ENCODE measurements around the gene XYLT1.

The XYLT1 gene

GRCh38 chr16:17304106-17304490 lies 166.7 kb downstream of the XYLT1 start:
- Histone ChIP-seq H3K27me3 (ENCODE audit: insufficient read depth, low read depth, severe bottlenecking) (no peaks in the 10 kb centered on the region), H3K4me3 (ENCODE audit: low read depth, low read length) (no peak overlapping the region), H3K27ac (no peak overlapping the region), H3K9me3 (ENCODE audit: severe bottlenecking) (no peaks in the 10 kb centered on the region), H3K36me3 (no peaks in the 10 kb centered on the region)
- no peak for DNase-seq
- no peak for TF ChIP-seq CTCF (IDR thresholded peaks at IDR 0.05; ENCODE audit: low read depth, low read length)

- no peak for TF ChIP-seq CTCF (IDR thresholded peaks at IDR 0.05; ENCODE audit: low read depth, low read length)
- DNase-seq = no peak
Observed at GRCh38 chr16:17303101-17303500, 167.7 kb downstream of the XYLT1 start.

GRCh38 chr16:17302620-17303019 lies 168.1 kb downstream of the XYLT1 start:
- no peaks in the 10 kb centered on the region for H3K27me3 ChIP-seq (ENCODE audit: insufficient read depth, low read depth, severe bottlenecking)
- no peaks in the 10 kb centered on the region for H3K9me3 ChIP-seq (ENCODE audit: severe bottlenecking)
- H3K36me3 ChIP-seq = no peaks in the 10 kb centered on the region
- H3K27ac ChIP-seq = no peak overlapping the region
- DNase-seq = no peak
- no peak overlapping the region for H3K4me3 ChIP-seq (ENCODE audit: low read depth, low read length)
- TF ChIP-seq CTCF (IDR thresholded peaks at IDR 0.05; ENCODE audit: low read depth, low read length) = no peak

More at GRCh38 chr16:17303101-17303500, 167.7 kb downstream of the XYLT1 start:
- no peaks in the 10 kb centered on the region for H3K9me3 ChIP-seq (ENCODE audit: severe bottlenecking)
- H3K27me3 ChIP-seq (ENCODE audit: insufficient read depth, low read depth, severe bottlenecking) = no peaks in the 10 kb centered on the region
- no peak overlapping the region for H3K4me3 ChIP-seq (ENCODE audit: low read depth, low read length)
- H3K27ac ChIP-seq = no peak overlapping the region
- no peaks in the 10 kb centered on the region for H3K36me3 ChIP-seq

- Histone ChIP-seq H3K27me3 (ENCODE audit: insufficient read depth, low read depth, severe bottlenecking) (no peaks in the 10 kb centered on the region), H3K4me3 (ENCODE audit: low read depth, low read length) (no peak overlapping the region), H3K36me3 (no peaks in the 10 kb centered on the region), H3K9me3 (ENCODE audit: severe bottlenecking) (no peaks in the 10 kb centered on the region), H3K27ac (no peak overlapping the region)
- no peak for TF ChIP-seq CTCF (IDR thresholded peaks at IDR 0.05; ENCODE audit: low read depth, low read length)
- DNase-seq = no peak
Observed at GRCh38 chr16:17302214-17302613, 168.5 kb downstream of the XYLT1 start.

- H3K27ac ChIP-seq = no peak overlapping the region
- no peak for TF ChIP-seq CTCF (IDR thresholded peaks at IDR 0.05; ENCODE audit: low read depth, low read length)
- no peak for DNase-seq
Observed at GRCh38 chr16:17301593-17302135, 169.1 kb downstream of the XYLT1 start.

GRCh38 chr16:17301184-17301583 lies 169.6 kb downstream of the XYLT1 start:
- Histone ChIP-seq H3K4me3 (ENCODE audit: low read depth, low read length) (no peak overlapping the region), H3K36me3 (no peaks in the 10 kb centered on the region), H3K9me3 (ENCODE audit: severe bottlenecking) (no peaks in the 10 kb centered on the region), H3K27ac (no peak overlapping the region), H3K27me3 (ENCODE audit: insufficient read depth, low read depth, severe bottlenecking) (no peaks in the 10 kb centered on the region)
- DNase-seq = no peak
- no peak for TF ChIP-seq CTCF (IDR thresholded peaks at IDR 0.05; ENCODE audit: low read depth, low read length)

More at GRCh38 chr16:17301593-17302135, 169.1 kb downstream of the XYLT1 start:
- Histone ChIP-seq H3K9me3 (ENCODE audit: severe bottlenecking) (no peaks in the 10 kb centered on the region), H3K4me3 (ENCODE audit: low read depth, low read length) (no peak overlapping the region), H3K27me3 (ENCODE audit: insufficient read depth, low read depth, severe bottlenecking) (no peaks in the 10 kb centered on the region), H3K36me3 (no peaks in the 10 kb centered on the region)

All from WERI-Rb-1 (cell line).